ENCODE measurements around the gene GRB2. TPM values are rescaled to one million over a fixed set of nuclear protein-coding genes. Genes with fewer than 3 reads are reported as not detected.

The GRB2 gene
- total and polyA plus RNA-seq, 10 of the 15 experiments (the other 5 are each of a cell fraction or from before 2014, with no cell fraction given): 113 to 268 (median 158) TPM

GRCh38 chr17:75289832-75290337 is 115.6 kb downstream of the GRB2 start:
- intact Hi-C loops (cut with micrococcal nuclease; ENCODE audit: unreplicated experiment): loop anchor here (1.0 to 5.0 kb wide), 3 partner anchors 7 to 115 kb away; partner anchors contain the start of gene GRB2
- no peak for FAIRE-seq
- no peaks in the 10 kb centered on the region for H3K27me3 ChIP-seq (replicated peaks in 1 of 2; ENCODE audit: control insufficient read depth in 2 of 2, insufficient read depth in 2 of 2, low read length in 1 of 2)
- peak; percentile 56 for ATAC-seq
- peak overlapping the region; percentile 67 for H3K4me2 ChIP-seq (ENCODE audit: control insufficient read depth, insufficient read depth)
- peak overlapping the region; percentile 66; the same call in 1 of the 2 replicates for H3K4me3 ChIP-seq
- H3K36me3 ChIP-seq (ENCODE audit: control insufficient read depth in 2 of 2, insufficient read depth in 2 of 2, low read length in 1 of 2): peaks cover 12 to 16% of the 10 kb centered on the region in 2 experiments
- TSS peak; percentile 98 for BruUV-seq (replicated peaks)
- ChIA-PET POLR2A (interaction anchor here (0.5 to 2.9 kb wide), 29 partner anchors 8 to 276 kb away, joined by 3 to 30 read pairs (median 4); partner anchors contain the start of genes GGA3, GRB2, MIF4GD and MRPS7), SMC1A (ENCODE audit: uncharacterized antibody, unreplicated experiment) (interaction anchor here (0.6 to 5.2 kb wide), 32 partner anchors 8 to 1486 kb away, joined by 3 to 86 read pairs (median 5); partner anchors contain the start of genes GGA3, GRB2, MIF4GD and MRPS7), CTCF (interaction anchor here (0.6 to 4.6 kb wide), 38 partner anchors 9 to 435 kb away, joined by 3 to 65 read pairs (median 6); partner anchors contain the start of genes GGA3, GRB2, MIF4GD and MRPS7), RAD21 (ENCODE audit: unreplicated experiment) (interaction anchor here (0.8 to 13.2 kb wide), 35 partner anchors 8 to 457 kb away, joined by 3 to 364 read pairs (median 8); partner anchors contain the start of genes GGA3, GRB2, LLGL2 and MIF4GD)
- H3K4me1 ChIP-seq (ENCODE audit: control insufficient read depth, insufficient read depth, low read length): peaks cover 40% of the 10 kb centered on the region
- peak overlapping the region; percentile 66 for H2AFZ ChIP-seq (ENCODE audit: control insufficient read depth, low read depth, low read length)
- no peaks in the 10 kb centered on the region; the same call in 1 of the 2 replicates for H4K20me1 ChIP-seq (ENCODE audit: control insufficient read depth, insufficient read depth)
- H3K9ac ChIP-seq (ENCODE audit: control insufficient read depth, insufficient read depth, low read length): peak overlapping the region; percentile 66
- H3K27ac ChIP-seq (ENCODE audit: control insufficient read depth, insufficient read depth): peak overlapping the region; percentile 83
- in situ Hi-C loops (cut with MboI): no loop called here
- no peaks in the 10 kb centered on the region for H3K9me3 ChIP-seq (replicated peaks; ENCODE audit: control insufficient read depth, insufficient read depth, low read length)
- peaks cover 33% of the 10 kb centered on the region for H3K79me2 ChIP-seq (ENCODE audit: control insufficient read depth, insufficient read depth, low read length)
- DNase-seq (ENCODE audit: low read depth, low spot score): peak; percentile 71
- WGBS (ENCODE audit: insufficient coverage, insufficient replicate concordance, low lambda C conversion rate, missing lambda C conversion rate): under 1% methylated on average over 26 of the region's 26 CpGs
- peak; percentile 57 to 76 (median 64); a peak in 5 of 6 replicates for TF ChIP-seq CTCF (IDR thresholded peaks at IDR 0.05 in 2 of 3, conservative IDR thresholded peaks at IDR 0.05 in 1 of 3; ENCODE audit: control insufficient read depth in 2 of 3, extremely low read depth in 1 of 3, insufficient read depth in 1 of 3, low read depth in 3 of 3, low read length in 3 of 3)
- TF ChIP-seq POLR2A (IDR thresholded peaks at IDR 0.05; ENCODE audit: low read depth, low read length): no peak
- TF ChIP-seq ZNF687 (IDR thresholded peaks at IDR 0.05): 0 out of 2 replicates have a peak, but pooled peaks have one; percentile 7
- peak; percentile 66; the same call in 1 of the 2 replicates for TF ChIP-seq SMC3 (IDR thresholded peaks at IDR 0.05; ENCODE audit: borderline replicate concordance, low read length)
- TF ChIP-seq SREBF2 (IDR thresholded peaks at IDR 0.05; ENCODE audit: low read length): no peak
- TF ChIP-seq RB1 (IDR thresholded peaks at IDR 0.05; ENCODE audit: borderline replicate concordance): no peak
- TF ChIP-seq NFYB (IDR thresholded peaks at IDR 0.05; ENCODE audit: insufficient read depth, low read depth, low read length): no peak
- peak; percentile 85 for TF ChIP-seq RAD21 (IDR thresholded peaks at IDR 0.05; ENCODE audit: insufficient read depth, low read depth, low read length)
- no peak for TF ChIP-seq HDAC6 (IDR thresholded peaks at IDR 0.05; ENCODE audit: unreplicated experiment)
- TF ChIP-seq MTA3 (IDR thresholded peaks at IDR 0.05; ENCODE audit: borderline replicate concordance, low read length): no peak
- no peak for TF ChIP-seq EP300 (IDR thresholded peaks at IDR 0.05; ENCODE audit: borderline replicate concordance in 1 of 2, control insufficient read depth in 1 of 2, low read depth in 2 of 2, low read length in 2 of 2)
- 0 out of 2 replicates have a peak, but pooled peaks have one; percentile 66 for TF ChIP-seq MXI1 (IDR thresholded peaks at IDR 0.05; ENCODE audit: low read depth, low read length)
- TF ChIP-seq FOXK2 (IDR thresholded peaks at IDR 0.05): peak; percentile 53
- peak; percentile 63 for TF ChIP-seq MTA2 (IDR thresholded peaks at IDR 0.05; ENCODE audit: low read depth)
- peak; percentile 50; the same call in 1 of the 2 replicates for TF ChIP-seq MAX (IDR thresholded peaks at IDR 0.05; ENCODE audit: low read depth, low read length)
- no peak for TF ChIP-seq POLR2AphosphoS5 (IDR thresholded peaks at IDR 0.05; ENCODE audit: low read length)
- no peak for TF ChIP-seq SUPT20H (IDR thresholded peaks at IDR 0.05; ENCODE audit: borderline replicate concordance, control insufficient read depth, low read depth, low read length)

Data from GM12878 (cell line).